K562 (cell line): ENCODE results near the gene SLC22A23. TPM values are rescaled to one million over a fixed set of nuclear protein-coding genes. Genes with fewer than 3 reads are reported as not detected.

ENCODE experiments used
- ATAC-seq: fragments of 200-7000 bp; cut with Tn5 transposase; 3 replicates; pipeline ENCODE4 v1.9.1; 2020; ENCODE audit warnings: moderate library complexity
- BruUV-seq: library from RNA; stranded (reverse); fragments of 400-500 nt; replicated peaks from 2 replicates; lab custom pipeline; 2021; lab: Mats Ljungman, UMichigan
- CTCF ChIA-PET: fragments of 300-600 bp; formaldehyde crosslinking; extraction: SDS; loops from one replicate; lab custom pipeline; 2021; ENCODE audit warnings: low intra/inter-chr PET ratio; lab: Yijun Ruan, JAX
- POLR2A ChIA-PET: fragments of 300-600, 350-650 bp; sonication (Branson Sonifier 250); formaldehyde crosslinking; extraction: SDS; loops from one replicate; lab custom pipeline; 2021; ENCODE audit warnings: antibody characterized with exemption, inconsistent platforms; lab: Yijun Ruan, JAX
- DNase-seq, 4 experiments: peaks; one replicate each; pipeline versions ENCODE4 v3.0.0 to v3.0.0-alpha.2; 2011 to 2018; ENCODE audit warnings: low spot score in 3 of 4, mixed read lengths in 3 of 4; ENCODE audit errors: extremely low read depth in 1 of 4
- FAIRE-seq: peaks from 2 replicates; lab custom pipeline; 2011; peaks lifted over from hg19 to GRCh38; lab: Jason Lieb, UNC
- H2AFZ ChIP-seq: 2 replicates; pipeline ENCODE4 v1.6.0; 2011; ENCODE audit warnings: low read depth, low read length, control low read depth, inconsistent platforms
- H3K27ac ChIP-seq: fragments of 200-600 bp; 3 replicates; pipeline ENCODE4 v1.8.0; 2011; ENCODE audit warnings: low read depth, mild to moderate bottlenecking, control low read depth, inconsistent platforms, low read length, moderate library complexity, mixed read lengths; ENCODE audit errors: extremely low read depth
- H3K27me3 ChIP-seq, 2 experiments: fragments of 300-600 bp in 1 of 2; 2 replicates in 1 of 2; 3 replicates in 1 of 2; pipeline versions ENCODE4 v1.6.0 to v1.8.0; 2011; ENCODE audit warnings: inconsistent platforms in 2 of 2, low read length in 2 of 2, mild to moderate bottlenecking in 1 of 2, mixed read lengths in 1 of 2, moderate library complexity in 1 of 2; ENCODE audit not compliant: control insufficient read depth in 2 of 2, insufficient read depth in 2 of 2
- H3K36me3 ChIP-seq: fragments of 300-600 bp; 3 replicates; pipeline ENCODE4 v1.8.0; 2011; ENCODE audit warnings: mild to moderate bottlenecking, low read length, inconsistent platforms; ENCODE audit not compliant: control insufficient read depth, insufficient read depth
- H3K4me1 ChIP-seq, 2 experiments: fragments of 200-600 bp in 1 of 2; replicated peaks in 1 of 2; 2 replicates in 1 of 2; 3 replicates in 1 of 2; pipeline versions ENCODE4 v1.5.1 to v1.8.0; 2011; ENCODE audit warnings: inconsistent platforms in 2 of 2, low read length in 2 of 2, mild to moderate bottlenecking in 1 of 2, mixed read lengths in 1 of 2, moderate library complexity in 1 of 2; ENCODE audit not compliant: control insufficient read depth in 2 of 2, insufficient read depth in 2 of 2
- H3K4me2 ChIP-seq: 2 replicates; pipeline ENCODE4 v1.6.1; 2011; ENCODE audit warnings: low read length, control low read depth, inconsistent platforms, mixed read lengths; ENCODE audit not compliant: insufficient read depth
- H3K4me3 ChIP-seq: fragments of 200-600 bp; sonication (generic), shearing (Covaris generic); 2 replicates; pipeline ENCODE4 v1.5.1; 2016; ENCODE audit warnings: control low read depth, inconsistent platforms
- H3K79me2 ChIP-seq: fragments of 200-600 bp; 3 replicates; pipeline ENCODE4 v1.8.0; 2011; ENCODE audit warnings: low read length, inconsistent platforms; ENCODE audit not compliant: control insufficient read depth, insufficient read depth
- H3K9ac ChIP-seq, 2 experiments: 2 replicates each; pipeline versions ENCODE4 v1.6.0 to v1.6.1; 2011; ENCODE audit warnings: low read depth in 2 of 2, low read length in 2 of 2, control low read depth in 1 of 2, inconsistent platforms in 1 of 2, mild to moderate bottlenecking in 1 of 2, mixed read lengths in 1 of 2; ENCODE audit not compliant: insufficient read depth in 1 of 2
- H3K9me1 ChIP-seq: one replicate; pipeline ENCODE4 v1.6.0; 2011; ENCODE audit warnings: inconsistent platforms, mild to moderate bottlenecking, low read length, moderate library complexity; ENCODE audit not compliant: control insufficient read depth, insufficient read depth
- H3K9me3 ChIP-seq: replicated peaks from 2 replicates; pipeline ENCODE4 v1.5.1; 2011; ENCODE audit warnings: low read depth, low read length, inconsistent platforms; ENCODE audit not compliant: control insufficient read depth, insufficient read depth
- H4K20me1 ChIP-seq: replicated peaks from 2 replicates; pipeline ENCODE4 v1.6.1; 2011; ENCODE audit warnings: low read length, inconsistent platforms, mixed read lengths; ENCODE audit not compliant: control insufficient read depth, insufficient read depth
- CCNT2 ChIP-seq: IDR thresholded peaks from 2 replicates; pipeline ENCODE4 v1.6.1; 2011; ENCODE audit warnings: borderline replicate concordance, low read depth, mild to moderate bottlenecking, moderate library complexity, mixed read lengths, low read length; ENCODE audit not compliant: insufficient read length; ENCODE audit errors: extremely low read depth
- CREM ChIP-seq: IDR thresholded peaks from 2 replicates; pipeline ENCODE4 v1.6.1; 2014; ENCODE audit warnings: antibody characterized with exemption, low read depth
- CTCFL ChIP-seq: IDR thresholded peaks from 2 replicates; pipeline ENCODE4 v1.6.1; 2011; ENCODE audit warnings: borderline replicate concordance, low read depth, mild to moderate bottlenecking, moderate library complexity, low read length; ENCODE audit not compliant: insufficient read depth, poor library complexity, severe bottlenecking
- HOXB6 ChIP-seq: fragments of 250-450 bp; sonication (Bioruptor Pico); IDR thresholded peaks from 2 replicates; pipeline ENCODE4 v1.5.1; 2022; ENCODE audit warnings: mild to moderate bottlenecking, borderline replicate concordance
- MBD1 ChIP-seq: fragments of 250-450 bp; sonication (Bioruptor Pico); IDR thresholded peaks from 2 replicates; pipeline ENCODE4 v1.8.0; 2022; ENCODE audit warnings: inconsistent platforms
- MTF1 ChIP-seq: fragments of 250-450 bp; sonication (Bioruptor Pico); IDR thresholded peaks from 2 replicates; pipeline ENCODE4 v1.9.0; 2021; ENCODE audit warnings: moderate library complexity, mild to moderate bottlenecking, inconsistent platforms, borderline replicate concordance
- NCOA2 ChIP-seq, 2 experiments: fragments of 450-650 bp; IDR thresholded peaks; 2 replicates each; pipeline ENCODE4 v1.6.1; 2018; ENCODE audit warnings: mild to moderate bottlenecking in 2 of 2, moderate library complexity in 1 of 2; ENCODE audit not compliant: partially characterized antibody in 2 of 2
- NFYB ChIP-seq: IDR thresholded peaks from 2 replicates; pipeline ENCODE4 v1.6.1; 2011; ENCODE audit warnings: mild to moderate bottlenecking, moderate library complexity; ENCODE audit not compliant: insufficient read length; ENCODE audit errors: extremely low read depth
- POLR2H ChIP-seq: IDR thresholded peaks from 2 replicates; pipeline ENCODE4 v1.6.1; 2016; ENCODE audit warnings: missing genetic modification characterization, low read depth, mild to moderate bottlenecking, control low read depth, missing compliant biosample characterization, moderate library complexity
- SP2 ChIP-seq: IDR thresholded peaks from 2 replicates; pipeline ENCODE4 v1.6.1; 2011; ENCODE audit warnings: mild to moderate bottlenecking, low read depth, low read length, moderate library complexity; ENCODE audit not compliant: poor library complexity, severe bottlenecking; ENCODE audit errors: extremely low read depth
- TRIM28 ChIP-seq: fragments of 450-650 bp; IDR thresholded peaks from 2 replicates; pipeline ENCODE4 v1.6.1; 2017
- USF1 ChIP-seq: sonication (generic); formaldehyde crosslinking; IDR thresholded peaks from 2 replicates; pipeline ENCODE4 v1.9.0; 2022; ENCODE audit warnings: mild to moderate bottlenecking, missing genetic modification reagents
- ZBTB9 ChIP-seq: fragments of 450-650 bp; formaldehyde crosslinking; IDR thresholded peaks from 2 replicates; pipeline ENCODE4 v1.4.0; 2020; ENCODE audit warnings: mild to moderate bottlenecking, moderate library complexity
- ZEB2 ChIP-seq: fragments of 450-650 bp; IDR thresholded peaks from 2 replicates; pipeline ENCODE4 v1.6.1; 2016
- ZNF507 ChIP-seq: conservative IDR thresholded peaks from 2 replicates; pipeline ENCODE4 v1.6.1; 2017; ENCODE audit warnings: missing genetic modification characterization, missing compliant biosample characterization
- ZNF584 ChIP-seq: fragments of 200-800 bp; sonication (Bioruptor generic); IDR thresholded peaks from 2 replicates; pipeline ENCODE4 v1.6.1; 2016; ENCODE audit warnings: low read depth, mild to moderate bottlenecking, missing genetic modification characterization, missing compliant biosample characterization
- WGBS: fragments of 100-300 bp; shearing (Covaris generic); methylation state at CpG from one replicate; pipeline ENCODE4 v1.1.6; 2016; ENCODE audit warnings: low coverage, mixed read lengths; ENCODE audit not compliant: insufficient coverage; ENCODE audit errors: missing lambda C conversion rate; 5-methylcytosine and 5-hydroxymethylcytosine counted together
- in situ Hi-C: fragments of 300-500 bp; cut with MboI; formaldehyde crosslinking; loops from 4 replicates; pipeline ENCODE4 v1.15.0; 2018; ENCODE audit warnings: inconsistent platforms, mixed read lengths
- intact Hi-C: fragments of 100-400 bp; cut with micrococcal nuclease; formaldehyde crosslinking; loops from 2 replicates; pipeline ENCODE4 v1.14.2; 2022
- polyA plus RNA-seq, 8 experiments: library from polyadenylated mRNA; depleted of rRNA in 4 of 8; stranded (reverse) in 5 of 8; unstranded in 3 of 8; fragments of >200 nt; fragmentation: Nextera tagmentation in 2 of 8; fragmentation: Illumina TruSeq in 1 of 8; extraction: Ambion mirVana in 2 of 8; extraction: Trizol in 1 of 8; gene quantifications; 2 replicates each; pipeline versions ENCODE4 v1.2.1 to v1.2.3, GENCODE V29; 2011 to 2014; ENCODE audit warnings: inconsistent platforms in 1 of 8, missing spikeins in 1 of 8
- total RNA-seq, 7 experiments: library from RNA; depleted of rRNA in 6 of 7; stranded (reverse); fragments of >200 nt in 6 of 7; fragmentation: Illumina TruSeq in 2 of 7; extraction: Trizol in 2 of 7; gene quantifications; 2 replicates each; pipeline versions ENCODE4 v1.2.1 to v1.2.3, GENCODE V29; 2011 to 2021; ENCODE audit warnings: low replicate concordance in 1 of 7

The SLC22A23 gene
- total and polyA plus RNA-seq, 9 of the 15 experiments (the other 6 are each of a cell fraction or from before 2014, with no cell fraction given) = 0.30 to 8.7 (median 2.5) TPM

- peak; percentile 72 for FAIRE-seq
- CTCF ChIA-PET = interaction anchor here (1.0 to 2.1 kb wide), 2 partner anchors 125 to 127 kb away, joined by 3 to 22 read pairs; no protein-coding TSS in a partner anchor
- intact Hi-C loops = loop anchor here (5.0 to 10.0 kb wide), 3 partner anchors 45 to 258 kb away; partner anchors contain the start of genes NQO2 and RIPK1
- WGBS = 13% methylated on average over 10 of the region's 10 CpGs
- BruUV-seq = no TSS peak
- Histone ChIP-seq H4K20me1 (no peaks in the 10 kb centered on the region), H3K9ac (peak overlapping the region in 1 of 2 experiments; percentile 47; a peak in 1 of 4 replicates), H3K36me3 (no peaks in the 10 kb centered on the region), H3K27me3 (no peaks in the 10 kb centered on the region; a peak in 1 of 5 replicates), H3K4me3 (no peak overlapping the region), H3K4me2 (peak overlapping the region; percentile 70), H3K9me1 (no peaks in the 10 kb centered on the region), H3K79me2 (no peaks in the 10 kb centered on the region), H3K9me3 (no peaks in the 10 kb centered on the region), H2AFZ (peak overlapping the region; percentile 79), H3K27ac (no peak overlapping the region), H3K4me1 (peaks cover 32 to 38% of the 10 kb centered on the region in 2 experiments)
- in situ Hi-C loops = loop anchor here (10.0 kb wide), 1 partner anchor 258 kb away; the partner anchor contains the start of gene NQO2
- DNase-seq = peak; percentile 51 to 73 (median 60)
- peak; percentile 71 for ATAC-seq
- POLR2A ChIA-PET = interaction anchor here (0.5 to 2.0 kb wide), 10 partner anchors 9 to 239 kb away, joined by 3 to 18 read pairs (median 4); partner anchors contain the start of gene TUBB2A
- TF ChIP-seq TRIM28 (no peak), CREM (no peak), NCOA2 (IDR thresholded peaks at IDR 0.05; ENCODE audit: partially characterized antibody in 2 of 2) (no peak), CTCFL (no peak), CCNT2 (no peak), MBD1 (CRISPR knock-in tag) (no peak), ZNF584 (no peak), SP2 (no peak), NFYB (no peak), ZNF507 (tag) (no peak), ZEB2 (no peak), POLR2H (tag) (no peak), USF1 (CRISPR knock-in tag) (no peak; the same call in 1 of the 2 replicates), HOXB6 (CRISPR knock-in tag) (0 out of 2 replicates have a peak, but pooled peaks have one; percentile 62), ZBTB9 (no peak), MTF1 (no peak)
Measured at GRCh38 chr6:3252369-3252768, 204.5 kb downstream of the SLC22A23 start.
